ENCODE results near the gene IMPG1. TPM values are rescaled to one million over a fixed set of nuclear protein-coding genes. Genes with fewer than 3 reads are reported as not detected.
"Not testable (repeated sequence)": the region's sequence is repeated elsewhere in the genome, so short reads cannot be mapped to it uniquely, and the experiment has no call there.

The IMPG1 gene
- polyA plus RNA-seq, 10 donors = 0.19 to 0.98 (median 0.81) TPM

DNA sequence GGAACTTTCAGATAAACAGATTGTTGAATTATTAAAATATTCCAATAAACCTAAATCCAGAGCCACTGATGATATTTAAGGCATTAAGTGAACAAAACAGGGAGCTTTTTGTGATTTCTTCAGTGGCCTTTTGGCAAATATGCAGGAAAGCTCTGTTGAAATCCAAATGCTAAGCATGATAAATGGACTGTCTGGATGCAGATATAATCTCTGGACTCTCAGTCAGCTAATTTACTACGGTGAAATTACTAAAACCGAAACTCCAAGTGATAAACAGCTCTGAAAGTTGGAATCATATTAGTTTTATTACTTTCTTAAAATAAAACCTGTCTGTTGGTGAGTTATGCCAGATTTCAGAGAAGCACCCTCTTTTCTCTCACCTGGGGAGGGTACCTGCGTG, 120.3 kb downstream of the IMPG1 start:
- DNase-seq = peak in 1 of 3 donors; percentile 18

DNA sequence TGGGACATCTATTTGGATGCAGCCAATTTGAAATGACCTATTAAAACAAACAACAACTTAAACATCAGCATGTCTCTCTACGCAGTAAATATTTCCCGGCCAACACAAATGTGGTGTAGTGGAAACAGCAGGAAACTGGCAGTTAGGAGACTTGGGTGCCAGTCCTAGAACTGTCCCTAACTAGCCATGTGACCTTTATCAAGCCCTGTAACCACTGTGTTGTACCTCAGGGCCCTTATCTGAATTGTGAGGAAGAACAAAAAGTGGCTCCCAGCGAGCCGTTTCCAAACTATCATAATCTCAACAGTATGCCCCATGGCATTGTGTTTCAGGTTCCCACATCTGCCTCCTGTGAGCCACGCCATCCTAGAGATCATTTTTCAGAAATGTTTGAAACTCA, 124.5 kb downstream of the IMPG1 start:
- DNase-seq = no peak

DNA sequence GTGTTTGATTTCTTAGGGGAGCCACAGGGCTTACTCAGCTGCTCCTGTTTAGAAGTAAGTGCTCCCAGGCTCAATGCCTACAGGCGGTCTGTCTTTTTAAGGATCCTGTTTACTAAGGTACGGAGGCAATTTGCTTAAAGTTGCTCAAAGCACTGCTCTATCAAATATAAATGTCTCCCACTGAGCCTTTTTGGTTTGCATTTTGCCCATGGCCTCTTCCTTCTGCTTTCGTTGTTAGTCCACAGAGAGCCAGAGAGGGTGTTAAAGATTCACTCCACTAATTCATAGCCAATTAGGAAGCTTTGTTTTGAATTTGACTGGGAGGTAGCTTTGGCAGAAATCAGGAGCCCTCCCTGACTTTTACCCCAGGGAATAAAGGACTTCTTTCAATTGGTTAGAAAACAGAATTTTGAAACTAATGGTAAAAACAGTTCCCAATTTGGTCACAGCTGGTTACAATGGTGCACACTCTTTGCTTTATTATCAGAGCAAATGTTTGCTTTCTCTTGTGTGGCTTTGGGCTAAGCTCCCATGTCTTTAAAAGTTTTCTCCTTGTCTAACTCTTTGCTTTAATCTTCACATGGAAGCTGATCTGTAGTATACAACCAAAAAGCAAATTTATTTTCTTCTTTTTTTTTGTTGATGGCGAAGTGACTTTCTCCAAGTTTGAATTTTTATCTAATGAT, 126.2 kb downstream of the IMPG1 start:
- DNase-seq = no peak

DNA sequence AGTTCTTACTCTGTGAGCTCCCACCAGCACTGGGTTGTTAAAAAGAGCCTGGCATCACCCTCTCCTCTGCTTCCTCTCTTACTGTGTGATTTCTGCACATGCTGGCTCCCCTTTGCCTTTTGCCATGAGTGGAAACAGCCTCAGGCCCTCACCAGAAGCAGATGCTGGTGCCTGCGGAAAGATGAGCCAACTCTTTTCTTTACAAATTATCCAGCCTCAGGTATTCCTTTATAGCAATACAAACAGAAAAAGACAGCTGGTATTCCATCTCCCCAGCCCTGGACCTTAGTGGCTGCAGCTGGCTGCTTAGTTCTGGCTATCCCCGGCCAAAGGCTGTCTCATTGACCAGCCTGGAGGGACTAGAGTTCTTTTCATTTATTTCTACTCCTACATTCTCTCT, 129.1 kb downstream of the IMPG1 start:
- no peak for DNase-seq

DNA sequence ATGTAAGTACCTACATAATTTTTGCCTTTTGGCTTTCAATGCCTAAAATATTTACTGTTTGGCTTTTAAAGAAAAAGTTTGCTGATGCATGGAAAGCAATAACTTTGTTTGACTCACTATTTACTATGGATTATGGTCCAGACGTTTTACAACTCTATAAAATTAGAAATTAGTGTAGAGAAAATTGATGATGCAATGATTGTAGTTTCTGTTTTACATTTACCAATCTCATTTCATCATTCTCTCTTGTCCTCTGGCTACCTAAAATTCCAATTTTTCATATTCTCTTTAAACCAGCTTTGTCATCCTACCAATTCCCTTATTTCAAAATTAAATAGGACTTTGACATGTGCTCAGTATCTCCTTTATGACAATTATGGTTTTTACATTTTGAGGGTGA, 131.0 kb downstream of the IMPG1 start:
- DNase-seq = no peak

DNA sequence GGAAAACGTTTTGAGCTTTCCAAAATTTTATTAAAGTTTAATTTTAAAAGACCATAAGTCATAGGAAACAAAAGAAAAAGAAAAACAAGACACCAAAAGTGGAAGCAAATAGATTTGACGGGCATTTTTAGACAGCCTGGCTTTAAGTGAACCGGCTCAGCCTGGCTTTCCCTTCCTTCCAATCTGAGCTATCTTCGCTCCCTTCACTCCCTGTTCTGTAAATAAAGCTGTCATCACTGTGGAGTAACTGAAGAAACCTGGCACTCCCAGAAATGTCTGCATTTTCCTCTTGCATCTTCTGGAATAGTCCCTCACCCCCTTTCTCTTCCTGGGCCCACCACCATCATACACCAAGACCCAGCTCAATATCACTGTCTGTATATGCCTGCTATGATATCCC, 131.9 kb downstream of the IMPG1 start:
- DNase-seq = peak in 1 of 3 donors; percentile 26

DNA sequence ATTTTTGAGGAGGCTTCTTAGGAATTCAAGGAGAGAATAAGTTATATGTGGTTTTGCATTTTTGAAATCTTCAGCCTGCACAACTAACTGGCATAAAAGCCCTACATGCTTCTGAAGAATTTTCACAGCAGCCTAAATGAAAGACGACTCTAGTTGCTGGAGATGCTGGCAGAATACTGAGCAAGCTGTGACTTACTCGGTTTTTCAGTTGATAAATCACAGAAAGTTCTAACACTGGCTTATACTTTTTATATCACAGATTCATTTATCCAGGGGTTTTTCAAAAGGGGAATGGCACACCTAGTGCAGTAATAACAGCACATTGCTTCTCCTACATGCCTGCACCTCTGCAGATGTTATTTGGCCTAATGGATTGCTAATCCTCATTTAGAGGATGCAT, 134.6 kb downstream of the IMPG1 start:
- no peak for DNase-seq

DNA sequence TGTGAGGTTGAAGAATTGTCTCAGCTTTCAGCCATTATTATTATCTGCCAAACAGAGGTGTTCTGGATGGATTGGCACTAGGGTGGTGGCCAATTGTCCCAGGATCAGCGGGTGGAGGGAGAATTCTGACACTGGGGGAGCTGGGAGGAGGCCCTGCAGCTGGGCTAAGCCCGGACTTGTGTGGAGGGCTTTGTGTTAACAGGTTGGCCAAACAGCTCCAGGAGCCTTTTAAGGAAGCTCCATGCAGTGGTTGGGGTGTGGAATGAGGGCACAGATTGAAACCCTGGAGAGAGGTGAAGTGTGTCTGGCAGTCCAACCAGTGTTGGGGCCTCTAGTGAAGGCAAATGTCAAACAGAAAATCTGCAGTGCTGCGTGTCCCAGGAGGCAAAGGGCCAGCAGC, 135.8 kb downstream of the IMPG1 start:
- DNase-seq = no peak

DNA sequence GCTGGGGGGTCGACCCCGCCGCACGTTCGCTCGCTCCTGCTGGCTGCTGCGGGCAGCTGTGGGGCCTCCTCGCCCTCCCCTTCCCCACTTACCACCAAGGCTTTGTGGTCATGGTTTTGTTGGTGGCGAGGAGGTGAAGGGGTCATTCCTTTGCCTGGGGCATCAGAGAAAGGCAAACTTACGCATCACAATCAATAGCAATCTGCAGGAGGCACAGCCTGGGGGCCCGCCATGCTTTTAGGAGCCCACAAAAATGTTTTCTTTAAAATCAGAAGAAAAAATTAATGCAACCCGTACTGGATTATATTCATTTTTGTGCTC, 137.0 kb downstream of the IMPG1 start:
- no peak for DNase-seq

DNA sequence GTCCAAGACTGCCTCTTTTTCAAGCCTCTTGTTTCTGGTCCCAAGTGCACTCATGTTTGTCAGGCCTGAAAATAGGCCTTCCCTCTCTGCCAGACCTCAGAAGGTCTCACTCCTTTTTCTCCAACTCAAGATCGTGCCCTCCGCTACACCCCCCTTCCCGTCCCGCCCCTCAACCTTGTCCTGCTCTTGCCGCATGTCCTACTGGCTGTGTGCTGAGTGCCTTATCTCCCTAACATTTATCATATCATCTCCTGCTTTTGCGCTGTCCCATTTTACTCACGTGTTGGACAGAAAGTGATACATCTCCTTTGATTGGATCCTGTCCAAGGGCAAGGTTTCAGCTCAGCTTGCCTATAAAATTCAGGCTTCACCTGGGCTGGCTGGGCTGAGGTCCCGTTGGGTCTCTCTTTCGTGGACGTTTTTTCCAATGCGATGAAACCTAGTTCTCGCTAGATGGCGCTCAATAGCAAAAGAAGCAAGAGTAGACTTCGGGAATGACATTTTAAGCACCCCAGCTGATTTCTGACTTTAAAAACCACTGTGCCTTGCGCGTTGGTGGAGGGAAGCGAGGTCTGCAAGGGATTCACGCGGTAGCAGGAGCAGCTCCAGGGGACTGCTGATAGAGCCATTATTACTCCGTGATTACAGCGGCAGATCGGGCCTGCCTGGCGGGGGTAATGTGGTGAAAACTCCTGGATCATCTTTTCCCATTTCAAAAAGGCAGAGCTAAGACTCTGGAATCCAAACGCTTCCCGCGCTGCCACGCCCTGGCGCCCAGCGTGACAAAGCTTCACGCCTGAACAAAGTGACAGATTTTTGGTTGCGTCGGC, 137.6 kb downstream of the IMPG1 start:
- DNase-seq = peak; percentile 77 to 90 (median 83)

DNA sequence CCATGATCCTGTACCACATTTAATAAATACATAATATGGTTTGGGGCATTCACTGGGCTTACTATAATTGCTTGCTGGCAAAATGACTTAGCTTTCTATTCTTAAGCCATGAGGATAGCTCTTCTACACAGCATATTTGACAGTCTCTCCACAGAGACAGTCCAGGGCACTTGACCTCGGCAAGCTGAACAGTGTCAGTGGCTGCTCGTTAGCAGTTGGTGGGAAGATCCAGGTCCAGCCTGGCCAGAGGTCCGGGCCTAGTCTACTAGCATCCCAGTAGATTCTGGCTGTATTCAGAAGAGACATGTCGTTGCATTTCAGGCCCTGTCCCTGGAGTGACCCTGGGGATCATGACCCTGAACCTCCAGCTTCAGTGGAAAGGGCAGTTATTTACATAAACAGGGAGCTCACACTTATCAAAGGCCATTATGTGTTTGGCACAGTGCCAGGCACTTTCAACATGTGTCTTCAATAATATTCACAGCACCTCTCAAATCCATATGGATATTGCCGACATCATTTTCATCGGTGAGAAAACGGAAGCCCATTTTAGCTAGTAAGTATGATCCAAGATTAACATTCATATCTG, 139.0 kb downstream of the IMPG1 start:
- DNase-seq = no peak

DNA sequence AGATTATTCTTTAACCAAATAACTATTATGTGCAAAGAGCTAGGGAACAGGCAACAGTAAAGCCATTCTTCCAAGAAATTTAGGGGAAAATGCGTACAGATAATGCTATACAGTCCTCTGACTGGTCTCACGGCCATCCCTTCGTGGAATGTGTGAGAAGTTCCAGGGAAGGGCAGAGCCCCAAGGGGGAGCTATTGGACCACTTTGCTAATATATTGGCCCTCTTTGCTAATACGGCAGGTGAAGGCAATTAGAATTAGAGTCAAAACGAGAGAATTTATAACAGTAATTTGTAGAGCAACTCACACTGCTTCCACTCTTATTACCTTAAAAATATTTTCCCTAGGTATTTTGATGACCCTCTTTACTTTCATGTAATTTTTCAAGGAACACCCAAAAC, 140.4 kb downstream of the IMPG1 start:
- peak in 1 of 3 donors; percentile 15 for DNase-seq

DNA sequence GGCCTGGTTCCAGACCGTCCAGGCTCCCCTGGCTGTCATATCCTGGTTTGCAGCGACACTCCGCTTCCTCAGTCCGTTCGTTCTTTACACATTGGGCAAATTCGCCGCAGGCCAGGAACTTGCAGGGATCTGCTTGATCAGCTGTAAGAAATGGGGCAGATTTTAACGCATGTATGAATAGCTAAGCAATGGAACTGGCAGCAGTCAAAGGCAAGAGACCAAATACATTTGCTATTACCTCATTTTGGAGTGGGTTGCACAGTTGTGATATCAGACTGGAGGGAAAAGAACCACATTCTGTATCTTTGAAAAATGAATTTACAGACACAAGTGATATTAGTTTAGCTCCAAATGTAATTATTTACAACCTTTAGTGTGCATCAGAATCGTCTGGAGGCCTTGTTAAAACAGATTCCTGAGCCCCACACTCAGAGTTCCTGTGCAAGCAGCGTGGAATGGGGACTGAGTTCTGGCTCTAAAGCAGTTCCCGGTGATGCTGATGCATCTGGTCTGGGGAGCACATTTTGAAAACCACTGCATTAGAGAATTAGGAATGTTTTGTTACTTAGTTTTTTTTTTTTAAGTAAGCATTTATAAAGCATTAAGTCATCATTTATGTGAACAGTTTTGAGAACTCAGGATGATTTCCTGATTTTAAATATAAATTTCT, 141.3 kb downstream of the IMPG1 start:
- peak; percentile 35 to 77 (median 65) for DNase-seq

DNA sequence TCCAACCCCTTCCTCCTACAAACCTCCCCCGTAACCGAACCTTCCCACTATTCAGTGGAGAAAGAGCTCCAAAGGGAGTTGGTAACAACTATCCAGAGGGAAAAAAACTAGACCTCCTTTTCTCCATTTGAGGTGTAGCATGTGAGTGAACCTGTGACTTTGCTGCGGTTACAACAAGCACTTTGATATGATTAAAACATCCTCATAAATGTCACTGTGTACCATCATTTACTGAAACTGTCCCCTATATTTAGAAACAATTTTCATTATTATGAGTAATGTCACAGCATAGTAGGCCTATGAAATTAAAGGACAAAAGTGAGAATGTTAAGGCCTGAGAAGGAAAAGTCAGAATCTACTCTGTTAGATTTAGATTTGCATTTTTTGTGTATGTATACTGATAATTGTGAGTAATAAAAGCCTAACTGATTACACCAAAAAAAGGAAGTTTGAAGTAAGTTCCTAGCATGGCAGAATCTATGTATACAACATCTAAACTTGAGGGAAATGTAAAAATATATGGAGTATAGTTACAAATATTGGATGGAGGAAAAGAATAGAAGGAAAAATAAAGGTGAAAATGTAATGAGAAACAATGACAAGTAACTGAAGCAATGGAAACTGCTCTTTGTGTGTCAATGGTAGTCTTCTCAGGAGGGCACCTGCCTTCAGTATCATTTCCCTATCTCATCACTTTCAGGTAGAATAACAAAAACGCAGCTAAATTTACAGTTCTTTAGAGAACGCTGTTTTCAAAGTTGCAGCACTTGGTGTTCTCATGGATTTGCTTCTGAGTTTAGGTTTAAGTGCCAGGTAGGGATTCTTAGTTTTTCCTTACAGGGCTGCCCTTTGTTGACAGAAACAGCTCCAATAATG, 145.9 kb downstream of the IMPG1 start:
- no peak for DNase-seq

DNA sequence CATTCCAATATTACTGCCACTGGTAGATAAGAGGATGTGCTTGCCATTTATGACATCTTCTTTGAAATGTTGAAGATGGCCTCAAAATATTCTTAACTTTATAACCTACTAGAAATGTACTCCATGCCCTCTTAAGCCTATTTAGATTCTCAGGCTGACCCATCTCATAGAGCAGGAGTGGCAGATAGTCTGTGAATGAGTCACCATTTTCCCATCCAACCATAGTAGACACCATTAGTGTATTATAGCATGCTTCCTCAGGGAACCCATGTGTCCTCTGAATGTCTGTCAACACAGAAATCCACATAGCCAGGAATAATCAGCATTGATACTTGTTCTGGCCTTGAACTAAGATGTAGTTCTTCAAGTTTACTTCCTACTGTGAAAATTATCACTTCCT, 150.2 kb downstream of the IMPG1 start:
- DNase-seq = no peak

DNA sequence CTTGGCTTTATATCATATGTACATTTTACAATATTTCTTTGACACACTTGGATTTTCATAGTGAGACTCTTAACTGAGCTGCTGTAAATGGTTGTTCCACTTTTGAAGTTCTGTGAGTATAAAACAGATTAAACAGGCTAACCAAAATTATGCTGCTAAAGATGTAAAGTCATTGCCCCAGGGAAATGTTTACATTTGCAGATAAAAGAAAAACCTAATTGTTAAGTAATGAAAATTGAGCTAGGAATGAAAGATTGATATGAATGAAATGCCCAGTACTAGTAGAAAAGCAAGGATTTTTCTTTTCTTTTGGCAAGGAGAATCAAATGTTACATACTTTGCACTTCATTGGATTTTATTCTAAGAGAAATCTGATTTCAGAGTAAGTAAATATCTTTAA, 159.4 kb downstream of the IMPG1 start:
- no peak for DNase-seq

DNA sequence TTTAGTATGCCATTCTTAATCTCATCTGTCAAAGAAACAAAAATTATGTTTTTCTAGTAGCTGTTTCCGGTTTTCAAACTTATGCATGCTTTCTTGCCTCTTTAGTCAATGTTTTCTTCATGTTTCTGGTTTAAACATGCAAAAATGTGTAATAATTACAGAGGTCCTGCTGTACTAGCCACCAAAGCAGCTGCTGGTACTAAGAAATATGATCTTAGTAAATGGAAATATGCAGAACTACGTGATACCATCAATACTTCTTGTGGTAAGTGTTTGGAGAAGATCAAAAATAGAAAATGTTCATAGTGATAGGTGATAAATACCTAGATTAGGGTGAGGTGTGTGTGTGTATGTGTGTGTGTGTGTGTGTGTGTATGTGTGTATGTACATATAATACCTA, 165.0 kb downstream of the IMPG1 start:
- no peak for DNase-seq

DNA sequence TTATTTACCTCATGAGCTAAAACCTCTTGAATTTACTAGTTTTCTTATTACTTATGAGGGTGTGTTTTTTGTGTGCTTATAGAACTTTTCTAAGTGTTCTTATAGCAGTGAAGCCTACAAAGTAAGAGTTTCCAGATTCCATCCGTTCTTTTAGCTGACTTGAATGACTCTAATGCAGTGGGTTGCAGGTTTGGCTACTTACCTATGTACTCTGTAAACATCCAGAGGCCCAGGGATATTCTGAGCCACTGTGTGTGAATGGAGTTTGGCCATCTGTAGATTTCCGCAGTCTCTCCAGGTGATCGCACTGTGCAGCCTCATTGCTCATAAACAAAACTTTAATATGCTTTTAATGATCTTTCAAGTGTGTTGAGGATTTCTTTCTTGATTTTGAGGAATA, 165.6 kb downstream of the IMPG1 start:
- DNase-seq = no peak

DNA sequence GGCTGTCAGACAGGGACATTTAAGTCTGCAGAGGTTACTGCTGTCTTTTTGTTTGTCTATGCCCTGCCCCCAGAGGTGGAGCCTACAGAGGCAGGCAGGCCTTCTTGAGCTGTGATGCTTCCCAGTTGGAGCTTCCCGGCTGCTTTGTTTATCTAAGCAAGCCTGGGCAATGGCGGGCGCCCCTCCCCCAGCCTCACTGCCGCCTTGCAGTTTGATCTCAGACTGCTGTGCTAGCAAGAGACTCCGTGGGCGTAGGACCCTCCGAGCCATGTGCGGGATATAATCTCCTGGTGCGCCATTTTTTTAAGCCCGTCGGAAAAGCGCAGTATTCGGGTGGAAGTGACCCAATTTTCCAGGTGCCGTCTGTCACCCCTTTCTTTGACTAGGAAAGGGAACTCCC, 167.3 kb downstream of the IMPG1 start:
- DNase-seq = not testable (repeated sequence)

DNA sequence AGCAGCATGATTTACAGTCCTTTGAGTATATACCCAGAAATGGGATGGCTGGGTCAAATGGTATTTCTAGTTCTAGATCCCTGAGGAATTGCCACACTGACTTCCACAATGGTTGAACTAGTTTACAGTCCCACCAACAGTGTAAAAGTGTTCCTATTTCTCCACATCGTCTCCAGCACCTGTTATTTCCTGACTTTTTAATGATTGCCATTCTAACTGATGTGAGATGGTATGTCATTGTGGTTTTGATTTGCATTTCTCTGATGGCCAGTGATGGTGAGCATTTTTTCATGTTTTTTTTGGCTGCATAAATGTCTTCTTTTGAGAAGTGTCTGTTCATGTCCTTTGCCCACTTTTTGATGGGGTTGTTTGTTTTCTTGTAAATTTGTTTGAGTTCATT, 172.2 kb downstream of the IMPG1 start:
- not testable (repeated sequence) for DNase-seq

DNA sequence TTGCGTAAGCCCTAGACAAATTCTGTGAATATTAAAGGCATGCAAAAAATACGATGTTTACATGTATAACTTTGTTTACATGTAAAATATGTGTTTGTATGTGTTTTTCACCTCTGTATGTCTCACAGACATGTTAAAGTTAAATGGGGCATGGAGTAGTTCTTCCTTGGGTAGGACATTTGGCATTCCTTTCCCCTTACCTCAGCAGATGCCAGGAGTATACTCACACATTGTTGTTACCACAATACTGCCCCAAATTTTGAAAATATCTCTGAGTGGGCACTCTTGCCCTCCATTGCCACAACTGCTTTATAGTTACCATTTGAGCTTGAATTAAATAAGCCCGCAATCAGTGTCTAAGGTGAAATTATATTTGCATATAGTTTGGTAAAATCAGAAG, 175.9 kb downstream of the IMPG1 start:
- DNase-seq = no peak

DNA sequence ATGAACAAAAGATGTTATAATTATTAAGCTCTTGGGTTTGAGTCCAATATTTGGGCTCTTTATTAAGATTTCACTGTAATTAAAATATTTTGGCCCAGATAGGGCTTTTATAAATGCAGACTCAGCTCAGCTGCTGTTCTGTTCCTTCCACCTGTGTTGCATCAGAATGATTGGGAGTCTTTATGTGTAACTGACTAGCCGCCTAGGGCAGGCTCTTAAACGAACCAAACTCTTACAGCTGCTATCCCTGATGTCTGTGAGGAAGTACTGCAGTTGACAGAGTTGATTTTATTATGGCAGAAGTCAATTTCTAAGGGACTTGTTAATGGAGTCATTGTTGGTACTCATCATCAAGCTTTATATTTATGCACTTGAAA, 178.7 kb downstream of the IMPG1 start:
- peak in 1 of 3 donors; percentile 5 for DNase-seq
